ENCODE measurements around the gene PTX4.
"Not testable (repeated sequence)": the region's sequence is repeated elsewhere in the genome, so short reads cannot be mapped to it uniquely, and the experiment has no call there.

Gene PTX4

DNA sequence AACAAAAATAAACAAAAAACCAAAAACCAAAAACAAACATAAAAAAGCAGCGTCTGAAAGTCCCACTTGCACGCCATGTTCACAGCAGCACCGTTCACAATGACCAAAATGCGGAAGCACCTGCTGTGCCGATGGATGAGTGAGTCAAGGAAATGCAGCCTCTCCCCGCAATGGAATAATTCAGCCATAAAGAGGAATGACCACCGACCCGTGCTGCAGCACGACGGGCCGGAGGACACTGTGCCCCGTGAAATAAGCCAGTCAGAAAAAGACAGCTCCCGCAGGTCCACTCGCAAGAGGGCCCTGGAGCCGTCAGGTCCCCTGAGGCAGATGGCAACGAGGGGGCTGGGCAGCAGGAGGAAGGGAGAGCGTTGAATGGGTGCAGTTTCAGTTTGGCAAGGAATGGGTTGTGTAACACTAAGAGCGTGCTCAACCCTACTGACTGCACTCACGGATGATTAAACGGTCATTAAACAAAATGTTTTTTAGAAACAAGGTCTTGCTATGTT lies 19.0 kb downstream of the PTX4 start:
- Mint-ChIP-seq H3K4me1 (ENCODE audit: low read depth) (peaks cover 14% of the 10 kb centered on the region), H3K27ac (no peak overlapping the region), H3K9me3 (no peaks in the 10 kb centered on the region), H3K36me3 (ENCODE audit: low read depth) (no peaks in the 10 kb centered on the region), H3K27me3 (ENCODE audit: low read depth) (no peaks in the 10 kb centered on the region), H3K4me3 (no peak overlapping the region)

GRCh38 chr16:1469141-1469540 lies 19.6 kb downstream of the PTX4 start:
- peaks cover 13% of the 10 kb centered on the region for H3K4me1 Mint-ChIP-seq (ENCODE audit: low read depth)
- not testable (repeated sequence) for H3K9me3 Mint-ChIP-seq; H3K27ac Mint-ChIP-seq; H3K4me3 Mint-ChIP-seq; H3K36me3 Mint-ChIP-seq (ENCODE audit: low read depth); H3K27me3 Mint-ChIP-seq (ENCODE audit: low read depth)

- H3K9me3 Mint-ChIP-seq: no peaks in the 10 kb centered on the region
- no peak overlapping the region for H3K4me3 Mint-ChIP-seq
- H3K27me3 Mint-ChIP-seq (ENCODE audit: low read depth): no peaks in the 10 kb centered on the region
- H3K27ac Mint-ChIP-seq: no peak overlapping the region
- H3K36me3 Mint-ChIP-seq (ENCODE audit: low read depth): no peaks in the 10 kb centered on the region
- H3K4me1 Mint-ChIP-seq (ENCODE audit: low read depth): peaks cover 11% of the 10 kb centered on the region
Observed at GRCh38 chr16:1468426-1468810, 20.3 kb downstream of the PTX4 start.

DNA sequence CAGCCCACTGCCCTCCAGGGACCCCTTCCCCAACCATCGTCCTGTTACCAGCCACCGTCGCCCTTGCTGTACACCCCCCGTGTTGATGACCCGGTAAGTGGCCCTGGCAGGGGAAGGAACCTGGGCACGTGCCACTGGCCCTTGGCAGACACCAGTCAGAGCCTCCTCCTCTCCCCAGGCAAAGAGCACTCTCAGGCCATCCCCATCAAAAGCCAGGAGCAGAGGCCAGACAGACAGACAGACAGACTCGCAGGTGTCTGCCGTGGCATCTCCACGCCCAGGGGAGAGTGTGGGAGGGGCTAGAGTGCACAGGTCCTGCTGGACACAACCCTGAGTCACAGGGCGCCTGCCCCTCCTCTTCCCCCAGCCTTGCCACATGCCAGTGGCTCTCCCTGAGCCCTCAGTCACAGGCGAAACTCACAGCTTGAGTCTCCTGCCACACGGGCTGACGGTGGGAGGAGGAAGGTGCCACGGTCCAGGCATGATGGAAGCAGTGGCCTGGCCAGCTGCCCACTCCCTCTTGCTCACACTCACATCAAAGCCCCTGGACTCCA lies 21.7 kb downstream of the PTX4 start:
- Mint-ChIP-seq H3K4me1 (ENCODE audit: low read depth) (peaks cover 8% of the 10 kb centered on the region), H3K27me3 (ENCODE audit: low read depth) (no peaks in the 10 kb centered on the region), H3K4me3 (no peak overlapping the region), H3K27ac (no peak overlapping the region), H3K9me3 (no peaks in the 10 kb centered on the region), H3K36me3 (ENCODE audit: low read depth) (no peaks in the 10 kb centered on the region)

GRCh38 chr16:1466054-1466453 lies 22.7 kb downstream of the PTX4 start:
- Mint-ChIP-seq H3K36me3 (ENCODE audit: low read depth) (no peaks in the 10 kb centered on the region), H3K27ac (no peak overlapping the region), H3K4me1 (ENCODE audit: low read depth) (peaks cover 6% of the 10 kb centered on the region), H3K9me3 (no peaks in the 10 kb centered on the region), H3K4me3 (no peak overlapping the region), H3K27me3 (ENCODE audit: low read depth) (no peaks in the 10 kb centered on the region)

- no peaks in the 10 kb centered on the region for H3K27me3 Mint-ChIP-seq (ENCODE audit: low read depth)
Observed at GRCh38 chr16:1465567-1465915, 23.2 kb downstream of the PTX4 start.

DNA sequence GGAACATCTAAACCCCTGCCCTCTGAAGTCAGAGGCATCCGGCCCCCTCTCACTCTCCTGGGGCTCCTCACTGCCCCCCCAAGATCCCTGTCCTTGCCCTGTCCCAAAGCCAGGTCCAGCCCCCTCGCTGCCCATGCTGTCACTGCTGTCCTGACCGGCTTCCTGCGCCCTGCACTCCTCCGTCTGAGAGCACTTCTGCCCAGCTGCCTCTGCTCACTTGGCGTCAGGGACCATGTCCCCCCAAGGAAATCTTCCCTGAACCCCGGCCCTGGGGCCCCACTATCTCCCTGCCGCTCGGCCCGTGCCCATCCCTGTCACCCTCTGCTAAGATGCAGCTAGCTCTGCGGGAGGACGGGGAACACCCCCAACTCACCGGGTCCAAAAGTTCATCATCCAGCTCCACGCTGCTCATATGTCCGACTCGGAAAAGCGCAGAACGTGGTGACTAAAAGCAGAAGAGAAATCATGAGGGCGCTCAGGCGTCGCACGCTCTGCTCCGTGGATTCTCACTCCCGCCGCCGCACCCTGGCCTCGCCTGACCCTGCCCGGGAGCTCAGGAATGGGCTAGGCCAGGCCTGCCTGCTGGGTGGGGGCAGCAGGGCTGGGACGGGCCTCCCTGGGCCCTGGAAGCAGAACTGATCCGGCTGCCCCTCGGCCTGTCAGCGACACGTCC lies 23.7 kb downstream of the PTX4 start:
- H3K9me3 Mint-ChIP-seq: no peaks in the 10 kb centered on the region
- no peaks in the 10 kb centered on the region for H3K36me3 Mint-ChIP-seq (ENCODE audit: low read depth)
- H3K27me3 Mint-ChIP-seq (ENCODE audit: low read depth): no peaks in the 10 kb centered on the region
- no peak overlapping the region for H3K27ac Mint-ChIP-seq
- H3K4me1 Mint-ChIP-seq (ENCODE audit: low read depth): peaks cover 2% of the 10 kb centered on the region
- no peak overlapping the region for H3K4me3 Mint-ChIP-seq

More at GRCh38 chr16:1465567-1465915, 23.2 kb downstream of the PTX4 start:
- H3K4me3 Mint-ChIP-seq: no peak overlapping the region
- H3K36me3 Mint-ChIP-seq (ENCODE audit: low read depth): no peaks in the 10 kb centered on the region
- peaks cover 4% of the 10 kb centered on the region for H3K4me1 Mint-ChIP-seq (ENCODE audit: low read depth)
- H3K9me3 Mint-ChIP-seq: no peaks in the 10 kb centered on the region
- no peak overlapping the region for H3K27ac Mint-ChIP-seq

DNA sequence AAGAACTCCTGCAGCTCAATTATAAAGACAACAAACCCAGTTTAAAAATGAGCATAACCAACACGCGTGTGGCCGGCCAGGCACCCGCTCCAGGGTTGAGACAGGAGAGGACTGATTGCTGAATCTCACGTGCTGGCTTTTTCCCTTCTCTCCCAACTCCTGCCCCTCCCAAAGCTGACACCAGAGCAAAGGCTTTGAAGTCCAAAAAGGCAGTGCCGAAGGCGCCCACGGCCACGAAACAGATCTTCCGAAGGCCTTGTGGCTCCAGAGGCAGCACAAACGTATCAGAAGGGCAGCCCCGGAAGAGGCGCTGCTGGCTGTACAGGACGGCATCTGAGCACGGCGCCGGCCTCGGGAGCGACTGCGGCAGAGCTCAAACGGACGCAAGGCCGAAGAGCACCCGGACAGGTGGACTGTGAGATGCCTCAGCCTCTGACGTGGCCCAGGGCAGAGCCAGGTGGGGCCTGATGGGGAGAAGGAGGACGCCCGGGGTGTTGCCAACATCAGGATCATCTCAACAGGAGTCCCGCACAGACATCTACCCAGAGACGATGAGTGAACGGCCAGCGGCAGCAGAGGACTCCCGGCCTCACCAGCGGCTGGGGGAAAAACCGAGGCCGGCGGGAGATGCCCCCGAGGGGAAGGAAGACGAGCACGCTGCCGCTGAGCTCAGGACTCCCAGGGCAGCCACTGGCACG lies 24.4 kb downstream of the PTX4 start:
- Mint-ChIP-seq H3K4me1 (ENCODE audit: low read depth) (no peaks in the 10 kb centered on the region), H3K27ac (no peak overlapping the region), H3K36me3 (ENCODE audit: low read depth) (no peaks in the 10 kb centered on the region), H3K9me3 (no peaks in the 10 kb centered on the region), H3K4me3 (no peak overlapping the region), H3K27me3 (ENCODE audit: low read depth) (no peaks in the 10 kb centered on the region)

GRCh38 chr16:1461146-1461545 lies 27.6 kb downstream of the PTX4 start:
- H3K27ac Mint-ChIP-seq: no peak overlapping the region

DNA sequence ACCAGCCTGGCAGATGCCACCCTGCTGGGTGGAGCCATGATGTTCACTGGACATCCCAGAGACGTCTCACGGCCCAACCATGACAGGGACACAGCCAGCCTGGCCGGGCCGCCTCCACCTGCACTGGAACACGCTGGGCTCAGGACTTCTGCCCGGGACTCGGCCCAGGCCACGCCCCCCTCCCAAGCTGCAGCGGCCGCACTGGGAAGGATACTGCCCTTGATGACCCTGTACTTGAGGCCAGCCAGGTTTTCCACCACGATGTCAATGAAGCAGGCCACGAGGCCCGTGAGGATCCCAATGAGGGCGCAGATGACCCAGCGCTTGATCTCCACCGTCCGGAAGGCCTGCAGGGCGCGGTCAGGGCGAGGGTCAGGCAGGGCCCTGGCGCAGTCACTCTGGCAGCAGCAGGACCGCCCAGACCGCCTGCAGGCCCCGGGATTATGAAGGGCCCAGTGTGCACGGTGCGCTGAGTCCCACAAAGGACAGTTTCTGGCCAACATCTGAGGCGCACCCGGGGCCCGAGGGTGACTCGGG lies 28.1 kb downstream of the PTX4 start:
- H3K36me3 Mint-ChIP-seq (ENCODE audit: low read depth): no peaks in the 10 kb centered on the region
- H3K9me3 Mint-ChIP-seq: no peaks in the 10 kb centered on the region

More at GRCh38 chr16:1461146-1461545, 27.6 kb downstream of the PTX4 start:
- H3K36me3 Mint-ChIP-seq (ENCODE audit: low read depth): no peaks in the 10 kb centered on the region
- H3K27me3 Mint-ChIP-seq (ENCODE audit: low read depth): no peaks in the 10 kb centered on the region
- no peaks in the 10 kb centered on the region for H3K9me3 Mint-ChIP-seq
- H3K4me1 Mint-ChIP-seq (ENCODE audit: low read depth): no peaks in the 10 kb centered on the region
- H3K4me3 Mint-ChIP-seq: no peak overlapping the region

DNA sequence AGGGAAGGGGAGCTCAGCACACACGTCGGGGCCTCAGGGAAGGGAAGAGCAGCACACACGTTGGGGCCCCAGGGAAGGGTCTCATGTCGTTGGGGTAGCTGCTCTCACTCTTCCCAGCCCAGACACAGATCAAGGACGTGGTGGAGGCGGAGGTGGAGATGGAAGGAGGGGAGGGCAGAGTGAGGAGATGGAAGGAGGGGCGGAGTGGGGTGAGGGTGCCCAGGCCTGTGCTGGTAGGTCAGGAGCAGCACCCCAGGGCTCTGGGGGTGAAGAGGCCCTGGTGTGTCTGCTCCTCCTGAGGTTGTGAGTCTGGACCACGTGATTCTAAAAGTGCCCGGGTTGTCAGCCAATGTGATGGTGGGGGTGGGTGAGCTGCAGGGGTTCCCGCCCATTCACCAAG lies 28.8 kb downstream of the PTX4 start:
- Mint-ChIP-seq H3K36me3 (ENCODE audit: low read depth) (no peaks in the 10 kb centered on the region), H3K4me3 (no peak overlapping the region), H3K27ac (no peak overlapping the region), H3K9me3 (no peaks in the 10 kb centered on the region), H3K4me1 (ENCODE audit: low read depth) (no peaks in the 10 kb centered on the region), H3K27me3 (ENCODE audit: low read depth) (no peaks in the 10 kb centered on the region)

More for the DNA sequence above, 28.1 kb downstream of the PTX4 start:
- H3K4me1 Mint-ChIP-seq (ENCODE audit: low read depth): no peaks in the 10 kb centered on the region
- no peak overlapping the region for H3K27ac Mint-ChIP-seq
- no peaks in the 10 kb centered on the region for H3K27me3 Mint-ChIP-seq (ENCODE audit: low read depth)
- no peak overlapping the region for H3K4me3 Mint-ChIP-seq

GRCh38 chr16:1458977-1459341 lies 29.8 kb downstream of the PTX4 start:
- Mint-ChIP-seq H3K27ac (no peak overlapping the region), H3K9me3 (no peaks in the 10 kb centered on the region), H3K27me3 (ENCODE audit: low read depth) (no peaks in the 10 kb centered on the region), H3K4me3 (no peak overlapping the region), H3K36me3 (ENCODE audit: low read depth) (no peaks in the 10 kb centered on the region), H3K4me1 (ENCODE audit: low read depth) (no peaks in the 10 kb centered on the region)

GRCh38 chr16:1458336-1458976 lies 30.3 kb downstream of the PTX4 start:
- Mint-ChIP-seq H3K9me3 (no peaks in the 10 kb centered on the region), H3K27ac (no peak overlapping the region), H3K4me3 (no peak overlapping the region), H3K36me3 (ENCODE audit: low read depth) (no peaks in the 10 kb centered on the region), H3K4me1 (ENCODE audit: low read depth) (no peaks in the 10 kb centered on the region), H3K27me3 (ENCODE audit: low read depth) (no peaks in the 10 kb centered on the region)

GRCh38 chr16:1457489-1458245 lies 31.1 kb downstream of the PTX4 start:
- no peaks in the 10 kb centered on the region for H3K4me1 Mint-ChIP-seq (ENCODE audit: low read depth)
- no peak overlapping the region for H3K27ac Mint-ChIP-seq
- no peaks in the 10 kb centered on the region for H3K9me3 Mint-ChIP-seq
- no peak overlapping the region for H3K4me3 Mint-ChIP-seq
- no peaks in the 10 kb centered on the region for H3K36me3 Mint-ChIP-seq (ENCODE audit: low read depth)
- no peaks in the 10 kb centered on the region for H3K27me3 Mint-ChIP-seq (ENCODE audit: low read depth)
